Keratinocyte (primary cell): ENCODE measurements around the gene ATP6V0E1. TPM values are rescaled to one million over a fixed set of nuclear protein-coding genes. Genes with fewer than 3 reads are reported as not detected.
A peak's percentile ranks its signal among the peaks of the same experiment; 100 is the strongest.

ENCODE experiments used
- DNase-seq: peaks from one replicate; pipeline ENCODE4 v3.0.0-alpha.2; 2011; ENCODE audit warnings: low read depth, missing footprints, low spot score
- FAIRE-seq: peaks from 2 replicates; lab custom pipeline; 2011; peaks lifted over from hg19 to GRCh38; lab: Jason Lieb, UNC
- H2AFZ ChIP-seq: 2 replicates; pipeline ENCODE4 v1.6.0; 2012; ENCODE audit warnings: low read length, control low read depth, inconsistent platforms; ENCODE audit not compliant: control insufficient read depth
- H3K27ac ChIP-seq: 2 replicates; pipeline ENCODE4 v1.5.1; 2011; ENCODE audit warnings: low read length; ENCODE audit not compliant: control insufficient read depth, insufficient read depth
- H3K27me3 ChIP-seq: 3 replicates; pipeline ENCODE4 v1.6.0; 2011; ENCODE audit warnings: low read length; ENCODE audit not compliant: control insufficient read depth, insufficient read depth; ENCODE audit errors: extremely low read depth
- H3K36me3 ChIP-seq, 2 experiments: 2 replicates in 1 of 2; 3 replicates in 1 of 2; pipeline ENCODE4 v1.5.1; 2011; ENCODE audit warnings: low read length in 2 of 2, mild to moderate bottlenecking in 1 of 2; ENCODE audit not compliant: control insufficient read depth in 2 of 2, insufficient read depth in 2 of 2; ENCODE audit errors: extremely low read depth in 1 of 2
- H3K4me1 ChIP-seq: 3 replicates; pipeline ENCODE4 v1.5.1; 2011; ENCODE audit warnings: low read length; ENCODE audit not compliant: control insufficient read depth, insufficient read depth; ENCODE audit errors: extremely low read depth
- H3K4me2 ChIP-seq: 3 replicates; pipeline ENCODE4 v1.6.0; 2011; ENCODE audit warnings: low read depth, low read length; ENCODE audit not compliant: control insufficient read depth, insufficient read depth; ENCODE audit errors: extremely low read depth
- H3K4me3 ChIP-seq, 3 experiments: fragments of 200-600 bp in 1 of 3; sonication (generic) in 1 of 3; 2 replicates in 2 of 3; 3 replicates in 1 of 3; pipeline ENCODE4 v1.5.1; 2011 to 2016; ENCODE audit warnings: low read length in 3 of 3, mild to moderate bottlenecking in 3 of 3, control low read depth in 2 of 3, inconsistent platforms in 1 of 3, low read depth in 1 of 3, mixed read lengths in 1 of 3, mixed run types in 1 of 3, moderate library complexity in 1 of 3; ENCODE audit not compliant: control insufficient read depth in 2 of 3, insufficient read depth in 2 of 3; ENCODE audit errors: extremely low read depth in 1 of 3
- H3K79me2 ChIP-seq: 2 replicates; pipeline ENCODE4 v1.6.0; 2012; ENCODE audit warnings: low read length; ENCODE audit not compliant: control insufficient read depth, insufficient read depth
- H3K9ac ChIP-seq: 3 replicates; pipeline ENCODE4 v1.6.0; 2011; ENCODE audit warnings: low read length; ENCODE audit not compliant: control insufficient read depth, insufficient read depth; ENCODE audit errors: extremely low read depth
- H3K9me1 ChIP-seq: 3 replicates; pipeline ENCODE4 v1.6.0; 2011; ENCODE audit warnings: low read length; ENCODE audit not compliant: control insufficient read depth, insufficient read depth; ENCODE audit errors: extremely low read depth
- H3K9me3 ChIP-seq: 2 replicates; pipeline ENCODE4 v1.5.1; 2012; ENCODE audit warnings: low read depth, low read length; ENCODE audit not compliant: control insufficient read depth
- H4K20me1 ChIP-seq: 3 replicates; pipeline ENCODE4 v1.6.0; 2011; ENCODE audit warnings: low read length; ENCODE audit not compliant: control insufficient read depth, insufficient read depth; ENCODE audit errors: extremely low read depth
- CTCF ChIP-seq, 3 experiments: IDR thresholded peaks in 1 of 3; conservative IDR thresholded peaks in 1 of 3; optimal IDR thresholded peaks in 1 of 3; 2 replicates in 2 of 3; 3 replicates in 1 of 3; pipeline versions ENCODE3 to v1.5.1; 2011; ENCODE audit warnings: low read length in 3 of 3, mild to moderate bottlenecking in 3 of 3, moderate library complexity in 2 of 3, control low read depth in 1 of 3, inconsistent platforms in 1 of 3; ENCODE audit not compliant: insufficient read depth in 2 of 3; ENCODE audit errors: extremely low read depth in 1 of 3
- EZH2 ChIP-seq: IDR thresholded peaks from one replicate; pipeline ENCODE4 v1.6.1; 2012; ENCODE audit warnings: inconsistent platforms, mild to moderate bottlenecking, low read length, moderate library complexity
- dilution Hi-C: fragments of 300-500 bp; cut with MboI; formaldehyde crosslinking; loops from one replicate; pipeline ENCODE4 v1.7.0; 2020; ENCODE audit warnings: low sequenced_read_pairs; ENCODE audit not compliant: extremely low pct_ligation_motif_present
- polyA plus RNA-seq, 5 experiments: library from polyadenylated mRNA; depleted of rRNA in 3 of 5; stranded (reverse) in 3 of 5; stranded (forward) in 1 of 5; unstranded in 1 of 5; fragments of >200 nt; gene quantifications; 1 replicate in 1 of 5; 2 replicates in 3 of 5; 3 replicates in 1 of 5; pipeline versions ENCODE4 v1.2.1 to v1.2.3, GENCODE V29; 2011 to 2012; ENCODE audit warnings: missing spikeins in 2 of 5, low read depth in 1 of 5, low replicate concordance in 1 of 5

ATP6V0E1 gene
- polyA plus RNA-seq, 1 donor (not counting 4 experiments of a cell fraction or from before 2014, with no cell fraction given) = 533 TPM

GRCh38 chr5:173055042-173055721, 71.6 kb downstream of the ATP6V0E1 start:
- dilution Hi-C loops = no loop called here
- Histone ChIP-seq H3K4me2 (peak overlapping the region; percentile 82), H2AFZ (peak overlapping the region; percentile 72), H3K9me1 (no peaks in the 10 kb centered on the region), H3K9me3 (no peaks in the 10 kb centered on the region), H3K27me3 (no peaks in the 10 kb centered on the region), H3K79me2 (peaks cover 3% of the 10 kb centered on the region), H3K36me3 (no peaks in the 10 kb centered on the region), H3K4me3 (peak overlapping the region; percentile 65 to 91 (median 78)), H3K27ac (peak overlapping the region; percentile 35), H4K20me1 (no peaks in the 10 kb centered on the region), H3K4me1 (peaks cover 27% of the 10 kb centered on the region), H3K9ac (peak overlapping the region; percentile 91)
- FAIRE-seq (no peak), DNase-seq (no peak)
- TF ChIP-seq CTCF (optimal IDR thresholded peaks at IDR 0.05 in 1 of 3, IDR thresholded peaks at IDR 0.05 in 1 of 3, conservative IDR thresholded peaks at IDR 0.05 in 1 of 3; ENCODE audit: extremely low read depth in 1 of 3, insufficient read depth in 2 of 3, low read length in 3 of 3) (no peak), EZH2 (no peak)

- FAIRE-seq (no peak), DNase-seq (no peak)
- peak overlapping the region; percentile 72 for H2AFZ ChIP-seq
- peak overlapping the region; percentile 91 for H3K9ac ChIP-seq
- H3K4me3 ChIP-seq = peak overlapping the region; percentile 65 to 91 (median 78)
- no peaks in the 10 kb centered on the region for H3K9me3 ChIP-seq
- peaks cover 3% of the 10 kb centered on the region for H3K79me2 ChIP-seq
- dilution Hi-C loops = no loop called here
- TF ChIP-seq EZH2 = no peak
- no peak for TF ChIP-seq CTCF (optimal IDR thresholded peaks at IDR 0.05 in 1 of 3, IDR thresholded peaks at IDR 0.05 in 1 of 3, conservative IDR thresholded peaks at IDR 0.05 in 1 of 3; ENCODE audit: extremely low read depth in 1 of 3, insufficient read depth in 2 of 3, low read length in 3 of 3)
- no peaks in the 10 kb centered on the region for H3K36me3 ChIP-seq
- H3K9me1 ChIP-seq = no peaks in the 10 kb centered on the region
- no peaks in the 10 kb centered on the region for H4K20me1 ChIP-seq
- H3K27ac ChIP-seq = peak overlapping the region; percentile 35
- H3K27me3 ChIP-seq = no peaks in the 10 kb centered on the region
- peaks cover 27% of the 10 kb centered on the region for H3K4me1 ChIP-seq
- H3K4me2 ChIP-seq = peak overlapping the region; percentile 82
Observed at GRCh38 chr5:173055722-173055982, 72.1 kb downstream of the ATP6V0E1 start.
